HG02588 (cell line): ENCODE results near the gene A1BG.
"Not testable (repeated sequence)": the region's sequence is repeated elsewhere in the genome, so short reads cannot be mapped to it uniquely, and the experiment has no call there.

ENCODE experiments used
- ATAC-seq: cut with Tn5 transposase; IDR thresholded peaks from one replicate; pipeline ENCODE4 v1.9.1; 2021; ENCODE audit warnings: mild to moderate bottlenecking, moderate library complexity; ENCODE audit not compliant: unreplicated experiment

The A1BG gene

DNA sequence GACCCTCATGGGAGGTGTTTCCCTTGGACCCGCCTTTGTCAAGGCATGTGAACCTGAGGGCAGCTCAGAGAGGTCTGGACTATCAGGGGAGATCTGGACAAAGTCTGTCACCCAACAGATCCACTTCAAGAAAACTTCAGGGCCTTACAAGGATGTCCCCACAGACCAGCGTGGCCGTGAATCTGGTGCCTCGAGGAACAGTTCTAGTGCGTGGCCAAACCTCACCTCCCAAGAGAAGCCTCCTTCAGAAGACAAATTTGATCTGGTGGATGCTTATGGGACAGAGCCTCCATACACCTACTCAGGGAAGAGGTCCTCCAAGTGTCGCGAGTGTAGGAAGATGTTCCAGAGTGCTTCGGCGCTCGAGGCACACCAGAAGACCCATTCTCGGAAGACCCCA is 15.0 kb downstream of the A1BG start:
- no peak for ATAC-seq

DNA sequence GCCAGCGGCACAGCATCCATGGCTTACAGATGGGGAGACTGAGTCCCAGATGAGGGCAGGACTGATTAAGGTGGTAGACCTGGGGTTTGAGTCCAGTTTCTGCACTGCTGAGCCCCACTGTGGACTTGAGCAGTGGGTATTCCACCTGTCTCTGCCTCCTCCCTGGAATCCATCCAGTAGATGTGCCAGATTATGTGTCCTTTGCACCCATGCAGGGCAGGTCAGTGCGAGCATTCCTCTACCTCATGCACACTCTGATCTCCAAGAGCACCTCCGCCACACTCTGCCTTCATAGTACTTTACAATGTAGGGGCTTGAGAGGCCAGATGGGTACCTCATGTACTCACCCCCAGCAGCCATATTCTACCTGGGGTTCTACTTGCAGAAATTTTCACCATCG is 16.5 kb downstream of the A1BG start:
- no peak for ATAC-seq

DNA sequence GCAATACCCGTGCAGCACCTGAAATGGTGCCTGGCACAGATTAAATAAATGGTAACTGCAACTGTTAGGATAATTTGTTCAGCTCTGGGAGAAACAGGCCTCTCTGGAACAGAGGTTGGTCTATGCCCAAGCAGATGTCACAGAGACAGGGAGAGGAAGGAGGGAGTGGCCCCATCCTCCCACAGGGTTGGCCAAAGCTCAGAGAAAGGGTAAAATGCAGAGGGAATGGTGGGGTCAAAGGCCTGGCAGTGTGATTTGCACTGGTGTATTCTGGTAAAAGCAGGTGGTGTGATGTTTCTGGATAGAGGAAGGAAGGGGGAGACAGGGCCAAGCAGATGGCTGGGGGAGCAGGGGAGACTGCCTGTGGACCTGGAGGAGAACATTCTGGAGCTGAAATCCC is 17.1 kb downstream of the A1BG start:
- ATAC-seq, result no peak

DNA sequence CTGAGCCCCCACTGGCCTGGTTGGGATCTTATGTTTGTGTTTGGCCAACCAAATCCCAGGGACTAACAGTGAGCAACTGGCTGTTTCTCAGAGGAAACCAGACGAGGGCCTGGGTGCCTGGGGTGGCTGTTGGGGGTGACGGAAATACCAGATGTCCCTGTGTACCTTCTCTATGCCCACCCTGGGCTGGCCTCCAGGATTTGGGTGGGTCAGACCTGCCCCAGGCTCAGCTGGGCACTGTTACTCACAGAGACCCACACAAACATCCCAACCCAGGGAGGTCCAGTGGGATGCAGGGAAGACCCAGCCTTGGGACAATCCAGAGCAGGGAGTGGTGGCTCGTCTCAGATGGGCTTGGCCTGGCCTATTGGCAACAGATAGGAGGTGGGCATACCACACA is 17.7 kb downstream of the A1BG start:
- no peak for ATAC-seq

DNA sequence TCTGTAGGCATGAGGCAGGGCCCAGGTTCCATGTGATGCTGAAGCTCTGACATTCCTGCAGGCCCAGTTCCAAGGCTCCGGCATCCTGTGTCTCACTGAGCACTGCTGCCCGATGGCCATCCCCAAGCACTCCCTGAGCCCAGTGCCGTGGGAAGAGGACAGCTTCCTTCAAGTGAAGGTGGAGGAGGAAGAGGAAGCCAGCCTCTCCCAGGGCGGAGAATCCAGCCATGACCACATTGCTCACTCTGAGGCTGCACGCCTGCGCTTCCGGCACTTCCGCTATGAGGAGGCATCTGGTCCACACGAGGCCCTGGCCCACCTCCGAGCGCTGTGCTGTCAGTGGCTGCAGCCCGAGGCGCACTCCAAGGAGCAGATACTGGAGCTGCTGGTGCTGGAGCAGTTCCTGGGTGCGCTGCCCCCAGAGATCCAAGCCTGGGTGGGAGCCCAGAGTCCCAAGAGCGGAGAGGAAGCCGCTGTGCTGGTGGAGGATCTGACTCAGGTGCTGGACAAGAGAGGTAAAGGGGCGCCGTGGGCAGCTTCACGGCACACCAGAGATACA is 18.5 kb downstream of the A1BG start:
- ATAC-seq, result no peak

DNA sequence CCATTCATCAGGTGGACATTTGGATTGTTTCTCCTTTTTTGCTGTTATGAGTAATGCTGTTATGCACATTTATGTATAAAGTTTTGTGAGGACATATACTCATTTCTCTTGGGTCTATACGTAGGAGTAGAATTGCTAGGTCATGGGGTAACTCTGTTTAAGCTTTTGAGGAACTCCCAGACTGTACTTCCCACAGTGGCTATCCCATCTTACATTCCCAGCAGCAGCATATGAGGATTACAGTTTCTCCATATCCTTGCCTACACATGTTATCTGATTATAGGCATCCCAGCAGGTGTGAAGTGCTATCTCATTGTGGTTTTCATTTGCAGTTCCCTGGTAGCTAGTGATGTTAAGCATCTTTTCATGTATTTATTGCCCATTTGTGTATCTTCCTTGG is 20.6 kb downstream of the A1BG start:
- ATAC-seq, result no peak

DNA sequence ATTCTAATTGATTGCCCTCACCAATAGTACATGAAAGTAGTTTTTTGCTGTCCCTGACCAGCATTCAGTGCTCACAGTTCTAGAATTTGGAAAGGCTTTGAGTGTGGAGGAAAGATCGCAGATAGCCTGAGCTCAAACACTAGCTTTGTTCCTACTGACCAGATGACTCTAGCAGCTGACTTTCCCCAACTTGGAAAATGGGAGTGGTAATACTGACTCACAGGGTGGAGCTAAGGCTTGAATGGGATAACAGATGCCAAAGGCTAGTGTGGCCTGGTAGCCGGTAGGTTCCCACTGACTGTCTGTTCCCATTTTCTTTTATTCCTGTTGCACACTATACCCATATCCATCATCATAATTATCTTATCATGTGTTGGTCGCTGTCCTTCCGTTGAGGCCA is 22.8 kb downstream of the A1BG start:
- ATAC-seq, result no peak

DNA sequence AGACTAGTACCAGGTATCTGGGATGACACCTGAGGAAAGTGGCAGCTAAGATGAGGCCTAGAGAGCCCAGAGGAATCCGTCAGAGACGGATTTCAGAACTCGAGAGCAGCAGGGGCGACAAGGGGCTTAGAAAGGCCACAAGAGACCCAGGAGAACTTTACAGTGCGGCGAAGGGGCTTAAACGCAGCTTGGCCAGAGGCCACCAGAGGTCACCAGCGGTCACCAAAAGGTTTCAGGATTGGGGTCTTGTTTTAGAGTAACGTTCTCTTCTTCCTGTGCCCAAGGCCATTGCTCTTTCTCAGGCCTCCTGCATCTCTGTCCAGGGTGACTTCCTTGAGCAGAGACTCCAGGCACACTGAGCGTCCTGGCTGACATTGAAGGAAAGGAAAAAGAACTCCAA is 24.3 kb downstream of the A1BG start:
- no peak for ATAC-seq

DNA sequence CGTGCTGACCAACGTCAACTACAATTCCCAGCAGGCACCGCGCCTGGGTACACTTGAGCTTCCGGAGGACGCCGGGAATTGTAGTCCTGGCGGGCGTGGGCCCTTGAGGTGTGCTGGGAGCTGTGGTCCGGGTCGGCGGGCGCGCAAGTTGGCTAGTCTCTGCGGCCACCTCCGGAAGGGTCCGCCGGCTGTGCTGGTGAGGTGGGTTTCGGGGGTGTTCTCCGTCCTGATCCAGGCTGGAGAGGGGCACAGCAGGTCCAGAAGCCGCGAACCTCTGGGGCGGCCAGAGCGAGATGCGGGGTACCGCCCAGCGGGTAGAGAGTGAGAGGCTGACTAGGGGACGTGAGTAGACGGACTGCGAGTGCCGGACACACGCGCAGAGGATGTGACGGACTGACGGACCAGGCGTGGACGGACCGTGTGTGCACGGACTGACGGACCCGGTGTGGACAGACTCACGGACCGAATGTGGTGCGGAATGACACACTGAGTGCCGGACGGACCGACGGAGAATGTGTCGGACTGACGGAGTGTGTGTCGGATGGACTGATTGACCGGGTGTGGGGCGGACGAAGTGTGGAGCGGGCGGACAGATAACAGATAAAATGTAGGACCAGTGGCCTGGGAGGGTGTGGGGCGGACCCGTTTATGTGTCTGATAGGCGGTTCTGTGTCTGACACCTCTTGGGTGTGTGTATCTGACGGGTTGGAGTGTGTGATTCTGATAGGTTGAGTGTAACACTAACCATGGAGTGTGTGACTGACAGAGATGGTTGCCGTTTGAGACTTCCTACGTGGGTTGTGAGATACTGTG is 26.2 kb downstream of the A1BG start, which contains the start of gene ZSCAN22:
Gene ZSCAN22, plus strand, starts transcription at position 81 of the 813 bp plus-strand sequence. CDS start 7,809 bp downstream, outside the sequence.
- peak; percentile 86 for ATAC-seq

DNA sequence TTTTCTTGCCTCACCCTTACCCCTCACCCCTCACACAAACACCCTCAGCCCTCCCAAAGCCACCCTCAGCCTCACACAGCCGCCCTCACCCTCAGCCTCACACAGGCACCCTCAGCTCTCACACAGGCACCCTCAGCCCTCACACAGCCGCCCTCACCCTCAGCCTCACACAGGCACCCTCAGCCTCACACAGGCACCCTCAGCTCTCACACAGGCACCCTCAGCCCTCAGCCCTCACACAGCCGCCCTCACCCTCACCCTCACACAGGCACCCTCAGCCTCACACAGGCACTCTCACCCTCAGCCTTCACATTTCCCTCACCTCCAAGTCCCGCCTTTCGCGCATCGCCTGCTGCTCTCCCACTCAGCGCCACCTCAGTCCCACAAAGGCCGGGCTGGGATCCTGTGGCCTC is 26.8 kb downstream of the A1BG start:
- ATAC-seq, result no peak

DNA sequence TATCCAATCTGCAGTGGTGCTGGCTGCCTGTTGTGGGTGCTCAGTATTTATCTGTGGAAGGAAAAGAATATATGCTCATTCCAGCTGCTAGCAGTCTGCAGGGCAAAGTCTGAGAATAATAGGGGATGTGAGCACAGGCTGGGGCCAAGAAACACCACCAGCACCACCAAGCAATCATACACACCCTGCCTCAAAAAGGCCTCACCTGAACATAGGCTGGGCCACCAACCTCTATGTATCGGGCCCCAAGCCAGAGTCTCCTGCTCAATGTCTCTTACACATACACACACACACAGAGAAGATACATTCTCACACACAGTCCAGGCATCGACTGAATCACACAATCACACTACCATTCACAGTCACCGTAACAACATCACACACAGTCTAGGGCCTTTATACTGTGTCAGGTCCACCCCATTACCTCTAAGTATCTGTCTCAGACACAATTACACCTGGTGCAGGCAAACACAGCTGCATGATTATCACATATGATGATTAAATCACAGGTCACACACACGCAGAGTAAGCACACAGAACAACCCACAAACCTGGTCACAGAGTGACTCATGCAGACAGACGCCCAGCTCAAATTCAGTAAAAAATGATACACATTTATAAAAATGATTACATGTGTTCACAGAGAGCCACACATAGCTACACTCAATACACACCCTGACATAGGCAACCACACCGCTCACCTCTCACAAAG is 27.8 kb downstream of the A1BG start:
- no peak for ATAC-seq

DNA sequence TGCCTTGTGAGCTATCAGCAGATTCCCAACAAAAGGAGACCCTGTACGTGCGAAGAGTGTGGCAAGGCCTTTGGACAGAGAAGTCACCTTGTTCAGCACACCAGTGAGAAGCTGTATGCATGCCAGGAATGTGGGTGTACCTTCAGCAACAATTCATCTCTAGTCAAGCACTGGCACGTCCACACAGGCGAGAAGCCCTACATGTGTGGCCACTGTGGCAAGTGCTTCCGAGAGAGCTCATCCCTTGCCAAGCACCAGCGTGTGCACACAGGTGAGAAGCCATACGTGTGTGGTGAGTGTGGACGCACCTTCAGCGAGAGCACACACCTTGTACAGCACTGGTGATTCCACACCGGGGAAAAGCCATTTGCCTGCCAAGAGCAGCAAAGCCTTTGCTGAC is 34.1 kb downstream of the A1BG start:
- no peak for ATAC-seq

DNA sequence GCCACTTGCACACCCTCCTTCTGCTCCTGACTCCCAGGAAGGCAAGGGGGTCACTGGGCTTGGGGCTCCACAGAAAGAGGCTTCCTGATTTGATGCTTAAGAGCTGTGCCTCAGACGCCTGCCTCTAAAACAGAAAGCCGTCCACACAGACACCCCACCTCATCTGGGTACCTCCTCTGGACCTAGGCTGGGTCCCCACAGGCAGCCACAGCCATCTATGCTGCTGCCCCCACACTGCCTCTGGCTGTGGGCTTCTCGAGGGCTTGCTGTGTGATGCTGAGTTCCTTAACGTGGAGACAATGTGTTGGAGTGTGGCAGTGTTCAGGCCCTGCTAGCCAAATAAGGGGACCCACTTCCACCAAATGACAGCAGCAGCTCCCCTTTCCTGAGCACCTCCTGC is 35.0 kb downstream of the A1BG start:
- ATAC-seq, result no peak

DNA sequence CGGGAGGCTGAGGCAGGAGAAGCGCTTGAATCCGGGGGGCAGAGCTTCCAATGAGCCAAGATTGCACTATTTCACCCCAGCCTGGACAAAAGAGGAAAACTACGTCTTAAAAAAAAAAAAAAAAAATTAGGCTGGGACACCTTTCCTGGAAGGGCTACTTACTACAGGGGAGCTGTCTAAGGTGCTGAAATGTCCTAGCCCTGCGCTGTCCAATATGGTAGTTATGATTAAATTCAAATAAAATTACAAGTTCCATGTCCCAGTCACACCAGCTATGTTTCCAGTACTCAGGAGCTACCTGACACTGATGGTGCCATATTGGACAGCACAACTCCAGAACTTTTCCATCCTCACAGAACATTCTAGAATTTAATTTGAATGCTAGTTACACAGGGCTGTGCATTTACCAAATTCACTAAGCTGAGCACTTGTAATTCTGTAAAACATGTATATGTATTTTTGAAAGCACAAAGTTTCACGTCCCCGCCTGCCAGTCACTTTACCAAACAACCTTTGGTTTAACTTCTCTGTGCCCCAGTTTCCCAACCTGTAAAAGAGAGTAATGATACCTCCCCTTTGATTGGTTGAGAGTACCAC is 35.7 kb downstream of the A1BG start:
- no peak for ATAC-seq

DNA sequence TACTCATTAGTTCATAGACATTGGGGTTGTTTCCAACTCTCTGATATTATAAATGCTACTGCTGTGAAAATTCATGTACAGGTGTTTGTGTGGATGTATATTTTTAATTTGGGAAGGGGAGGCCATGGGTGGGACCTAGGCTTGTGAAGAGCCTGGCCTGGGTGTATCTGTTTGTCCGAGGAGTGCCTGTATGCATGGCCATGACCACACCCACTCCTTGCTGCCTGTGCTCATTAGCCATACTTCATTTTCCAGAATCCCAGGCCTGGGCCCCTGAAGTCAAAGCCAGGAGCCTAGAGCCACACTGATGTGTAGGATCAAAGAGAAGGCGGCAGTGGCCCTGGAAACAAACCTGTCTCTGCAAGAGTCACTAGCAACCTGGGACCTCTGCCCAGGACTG is 37.7 kb downstream of the A1BG start:
- ATAC-seq, result no peak

DNA sequence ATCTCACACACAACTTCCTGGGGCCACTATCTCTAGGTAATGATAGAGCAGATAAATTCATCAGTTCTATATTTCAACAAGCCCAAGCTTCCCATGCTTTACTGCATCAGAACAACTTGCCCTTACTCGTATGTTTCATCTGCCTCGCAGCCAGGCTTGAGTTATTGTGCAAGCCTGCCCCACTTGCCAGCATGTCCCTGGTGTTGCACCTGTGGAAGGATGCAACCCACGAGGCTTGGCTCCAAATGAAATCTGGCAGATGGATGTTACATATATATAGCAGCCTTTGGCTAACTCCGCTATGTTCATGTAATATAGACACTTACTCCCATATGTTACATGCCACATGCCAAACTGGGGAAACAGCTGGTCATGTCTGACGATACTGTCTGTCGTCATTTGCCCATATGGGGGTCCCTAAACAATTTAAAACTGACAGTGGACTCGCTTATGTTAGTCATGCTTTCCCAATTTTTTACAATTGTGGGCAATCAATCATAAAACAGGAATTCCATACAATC is 41.9 kb downstream of the A1BG start:
- no peak for ATAC-seq

DNA sequence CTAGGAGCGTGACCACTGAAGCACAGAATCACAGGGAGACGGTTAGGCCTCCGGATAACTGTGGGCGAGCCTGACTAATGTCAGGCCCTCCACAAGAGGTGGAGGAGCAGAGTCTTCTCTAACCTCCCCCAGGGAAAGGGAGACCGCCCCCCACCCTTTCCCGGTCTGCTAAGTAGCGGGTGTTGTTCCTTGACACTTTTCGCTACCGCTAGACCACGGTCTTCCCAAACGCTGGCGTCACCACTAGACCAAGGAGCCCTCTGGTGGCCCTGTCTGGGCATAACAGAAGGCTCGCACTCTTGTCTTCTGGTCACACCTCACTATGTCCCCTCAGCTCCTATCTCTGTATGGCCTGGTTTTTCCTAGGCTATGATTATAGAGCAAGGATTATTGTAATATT is 42.6 kb downstream of the A1BG start:
- ATAC-seq, result not testable (repeated sequence)

DNA sequence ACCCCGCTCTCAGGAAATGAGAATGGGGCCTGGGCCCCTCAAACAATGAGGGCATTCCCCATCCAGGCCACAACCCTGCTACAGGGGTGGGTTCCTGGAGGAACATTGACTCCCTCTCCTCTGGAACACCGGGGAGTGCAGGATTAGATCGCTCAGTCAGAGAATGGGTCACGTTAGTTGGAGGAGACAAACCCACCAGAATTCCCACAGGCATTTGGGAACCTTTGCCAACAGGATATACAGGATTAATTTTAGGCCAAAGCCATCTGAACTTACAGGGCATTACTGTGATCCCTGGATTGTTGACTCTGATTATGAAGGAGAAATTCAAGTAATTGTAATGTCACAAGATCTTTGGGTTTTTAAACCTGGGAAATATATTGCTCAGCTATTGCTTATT is 45.6 kb downstream of the A1BG start:
- no peak for ATAC-seq

DNA sequence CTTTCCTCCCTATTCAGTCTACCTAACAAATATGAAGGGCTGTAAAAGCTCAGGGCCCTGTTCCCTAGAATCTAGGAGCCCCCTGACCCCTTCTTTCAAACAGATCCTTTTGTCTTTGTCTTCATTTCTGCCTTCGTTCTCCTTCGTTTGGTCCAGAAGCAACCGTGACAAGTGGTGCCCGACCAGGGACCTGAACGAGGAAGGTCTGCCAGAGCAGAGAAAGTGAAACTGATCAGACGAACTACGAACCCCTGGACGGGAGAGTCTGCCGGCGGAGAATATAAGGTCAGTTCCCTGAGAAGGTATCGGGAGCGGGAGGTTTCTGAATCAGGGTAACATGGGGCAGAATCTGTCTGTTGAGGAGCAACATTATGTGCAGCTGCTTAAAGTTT is 47.4 kb downstream of the A1BG start:
- no peak for ATAC-seq

DNA sequence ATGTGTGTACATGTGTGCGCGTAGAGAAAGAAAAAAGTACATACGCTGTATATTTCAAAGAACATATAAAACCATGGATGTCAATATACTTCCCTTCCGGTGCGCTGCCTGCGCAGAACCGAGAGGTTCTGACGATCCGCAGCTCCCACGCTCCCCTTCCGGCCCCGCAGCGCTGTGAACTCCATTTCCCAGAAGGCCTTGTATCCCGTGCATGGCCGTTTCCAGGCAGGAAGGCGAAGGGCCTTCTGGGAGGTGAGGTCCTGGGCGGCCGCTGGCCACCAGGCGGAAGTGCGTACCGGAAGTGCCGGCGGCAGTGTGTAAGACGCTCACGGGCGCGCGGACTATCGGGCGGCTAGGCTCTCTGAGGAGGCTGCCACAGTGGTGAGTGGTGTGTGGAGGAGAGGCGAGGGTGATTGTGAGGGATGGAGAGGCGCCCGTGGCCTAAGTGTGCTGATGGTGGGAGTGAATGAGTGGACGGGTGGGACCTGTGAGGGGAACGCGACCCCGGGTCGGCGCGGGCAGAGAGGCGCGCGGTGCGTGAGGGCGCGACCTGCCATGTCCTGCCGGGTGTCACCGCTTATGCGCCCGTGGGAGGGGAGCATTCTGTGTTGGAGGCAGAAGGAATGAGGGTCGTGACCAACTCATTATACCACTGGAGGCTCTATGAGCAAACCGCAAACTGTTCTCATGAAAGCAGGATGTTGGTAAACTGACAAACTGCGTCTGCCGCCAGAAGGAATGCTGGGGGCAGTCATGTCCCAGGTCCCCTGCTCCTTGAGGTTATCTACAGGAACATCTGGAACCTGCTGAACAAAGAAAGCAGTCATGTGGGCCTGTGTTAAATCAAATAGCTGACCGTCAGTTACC is 48.0 kb downstream of the A1BG start, which contains the start of gene ERVK3-1:
Gene ERVK3-1, plus strand, starts transcription at position 313 of the 867 bp plus-strand sequence. CDS start 6,792 bp downstream, outside the sequence.
- peak; percentile 94 for ATAC-seq

DNA sequence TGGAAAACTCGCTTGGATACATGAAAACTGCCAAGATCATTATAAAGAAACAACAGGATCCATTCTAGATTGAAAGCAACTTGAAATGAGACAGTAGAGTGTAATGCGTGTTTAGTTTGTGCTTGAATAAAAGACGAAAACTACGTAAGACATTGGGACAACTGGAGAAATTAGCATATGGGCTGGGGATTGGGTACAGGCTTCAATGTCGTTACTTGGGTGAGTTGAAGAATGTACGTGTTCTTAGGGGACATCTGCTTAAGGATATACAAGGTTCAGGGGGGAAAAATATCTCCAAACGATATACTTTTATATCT is 48.6 kb downstream of the A1BG start:
- ATAC-seq, result no peak
